Globus pallidus (tissue), 1 donor: ENCODE measurements around the gene CSNK2B.

Experiments used
- DNase-seq: peaks from one replicate; pipeline ENCODE4 v3.0.0-alpha.2; 2015; ENCODE audit warnings: low spot score

CSNK2B gene

GRCh38 chr6:31636698-31637596 lies 28.9 kb upstream of the CSNK2B start:
- no peak for DNase-seq

GRCh38 chr6:31639043-31639442 lies 26.8 kb upstream of the CSNK2B start:
- DNase-seq, result no peak

- DNase-seq, result no peak
Observed at GRCh38 chr6:31639449-31639861, 26.4 kb upstream of the CSNK2B start.

- no peak for DNase-seq
Observed at GRCh38 chr6:31640612-31641011, 25.3 kb upstream of the CSNK2B start.

- DNase-seq, result no peak
Observed at GRCh38 chr6:31641370-31641769, 24.5 kb upstream of the CSNK2B start.

GRCh38 chr6:31642798-31643570 lies 22.9 kb upstream of the CSNK2B start:
- DNase-seq, result no peak

- DNase-seq, result no peak
Observed at GRCh38 chr6:31643818-31644454, 21.9 kb upstream of the CSNK2B start.

- no peak for DNase-seq
Observed at GRCh38 chr6:31645325-31645724, 20.6 kb upstream of the CSNK2B start.

GRCh38 chr6:31651602-31652191 lies 14.2 kb upstream of the CSNK2B start:
- DNase-seq, result no peak

- no peak for DNase-seq
Observed at GRCh38 chr6:31652925-31653724, 12.8 kb upstream of the CSNK2B start.

GRCh38 chr6:31654574-31655348 lies 11.1 kb upstream of the CSNK2B start:
- no peak for DNase-seq

- no peak for DNase-seq
Observed at GRCh38 chr6:31655349-31656237, 10.3 kb upstream of the CSNK2B start, which contains the start of gene APOM. APOM (plus strand) TSS chr6:31655894; CDS start chr6:31655967, 73 bp downstream.

- DNase-seq, result no peak
Observed at GRCh38 chr6:31657406-31658157, 8.3 kb upstream of the CSNK2B start.

GRCh38 chr6:31658158-31658688 lies 7.7 kb upstream of the CSNK2B start:
- DNase-seq, result no peak

- no peak for DNase-seq
Observed at GRCh38 chr6:31658983-31659648, 6.8 kb upstream of the CSNK2B start.

- no peak for DNase-seq
Observed at GRCh38 chr6:31659649-31660380, 6.1 kb upstream of the CSNK2B start.
